HG03280 (cell line): ENCODE data around the gene TNFRSF18.

Source experiments
- ATAC-seq: cut with Tn5 transposase; IDR thresholded peaks from one replicate; pipeline ENCODE4 v1.9.1; 2021; ENCODE audit warnings: mild to moderate bottlenecking, moderate library complexity; ENCODE audit not compliant: unreplicated experiment

TNFRSF18 gene

DNA sequence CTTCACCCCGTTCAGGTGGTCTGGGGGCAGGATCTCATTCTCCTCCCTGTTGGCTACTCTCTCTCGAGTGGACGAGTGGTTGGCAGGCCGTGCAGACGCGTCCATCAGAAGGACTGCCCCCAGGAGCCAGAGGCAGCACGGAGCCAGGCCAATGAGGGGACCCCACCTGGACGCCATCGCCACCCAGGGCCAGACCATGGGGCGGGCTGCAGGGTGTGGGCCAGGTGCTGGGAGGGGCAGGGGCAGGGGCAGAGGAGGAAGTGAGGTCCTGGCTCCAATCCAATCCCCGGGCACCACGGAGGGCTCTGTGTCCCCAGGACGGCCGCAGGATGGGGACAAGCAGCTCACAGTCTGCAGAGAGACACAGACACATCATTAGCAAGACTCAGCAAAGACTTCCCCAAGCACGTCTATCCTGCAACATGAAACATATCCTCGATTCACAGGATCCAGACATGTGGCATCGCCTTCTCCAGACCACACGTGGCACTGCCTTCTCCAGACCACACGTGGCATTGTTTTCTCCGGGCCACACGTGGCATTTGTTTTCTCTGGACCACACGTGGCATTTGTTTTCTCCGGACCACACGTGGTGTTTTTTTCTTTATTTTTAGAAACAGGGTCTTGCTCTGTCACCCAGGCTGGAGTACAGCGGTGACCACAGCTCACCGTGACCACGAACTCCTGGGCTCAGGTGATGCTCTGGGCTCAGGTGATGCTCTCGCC lies 22.4 kb upstream of the TNFRSF18 start:
- ATAC-seq, result no peak

DNA sequence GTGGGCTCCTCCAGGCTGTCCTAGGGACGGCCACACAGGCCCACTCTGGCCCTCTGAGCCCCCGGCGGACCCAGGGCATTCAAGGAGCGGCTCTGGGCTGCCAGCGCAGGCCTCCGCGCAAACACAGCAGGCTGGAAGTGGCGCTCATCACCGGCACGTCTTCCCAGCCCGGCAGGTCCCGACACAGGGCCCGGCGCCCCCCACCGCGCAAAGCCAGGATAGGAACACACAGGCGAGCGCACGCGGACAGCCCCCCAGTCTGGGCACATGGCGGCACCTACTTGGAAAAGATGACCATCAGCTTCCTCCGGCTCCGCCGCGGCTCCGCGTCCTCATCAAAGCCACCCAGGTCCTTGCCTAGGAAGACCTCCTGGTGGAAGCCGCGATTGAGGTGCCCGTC lies 21.8 kb upstream of the TNFRSF18 start:
- no peak for ATAC-seq

DNA sequence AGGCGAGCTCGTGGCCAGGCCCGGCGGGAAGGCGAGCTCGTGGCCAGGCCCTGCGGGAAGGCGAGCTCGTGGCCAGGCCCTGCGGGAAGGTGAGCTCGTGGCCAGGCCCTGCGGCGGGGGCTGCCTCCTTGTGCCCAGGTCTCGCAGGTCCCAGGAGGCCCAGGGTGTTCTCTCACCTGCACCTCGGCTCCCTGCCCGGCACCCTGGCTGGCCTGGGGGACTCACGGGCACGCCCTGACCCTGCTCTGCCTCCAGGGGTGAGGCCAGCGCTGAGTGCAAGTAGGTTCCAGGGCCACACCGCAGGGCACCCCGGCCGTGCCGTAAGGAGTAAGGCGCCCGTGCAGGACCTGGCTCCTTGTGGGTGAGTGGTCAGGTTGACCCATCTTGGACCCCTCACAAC lies 21.0 kb upstream of the TNFRSF18 start:
- no peak for ATAC-seq

DNA sequence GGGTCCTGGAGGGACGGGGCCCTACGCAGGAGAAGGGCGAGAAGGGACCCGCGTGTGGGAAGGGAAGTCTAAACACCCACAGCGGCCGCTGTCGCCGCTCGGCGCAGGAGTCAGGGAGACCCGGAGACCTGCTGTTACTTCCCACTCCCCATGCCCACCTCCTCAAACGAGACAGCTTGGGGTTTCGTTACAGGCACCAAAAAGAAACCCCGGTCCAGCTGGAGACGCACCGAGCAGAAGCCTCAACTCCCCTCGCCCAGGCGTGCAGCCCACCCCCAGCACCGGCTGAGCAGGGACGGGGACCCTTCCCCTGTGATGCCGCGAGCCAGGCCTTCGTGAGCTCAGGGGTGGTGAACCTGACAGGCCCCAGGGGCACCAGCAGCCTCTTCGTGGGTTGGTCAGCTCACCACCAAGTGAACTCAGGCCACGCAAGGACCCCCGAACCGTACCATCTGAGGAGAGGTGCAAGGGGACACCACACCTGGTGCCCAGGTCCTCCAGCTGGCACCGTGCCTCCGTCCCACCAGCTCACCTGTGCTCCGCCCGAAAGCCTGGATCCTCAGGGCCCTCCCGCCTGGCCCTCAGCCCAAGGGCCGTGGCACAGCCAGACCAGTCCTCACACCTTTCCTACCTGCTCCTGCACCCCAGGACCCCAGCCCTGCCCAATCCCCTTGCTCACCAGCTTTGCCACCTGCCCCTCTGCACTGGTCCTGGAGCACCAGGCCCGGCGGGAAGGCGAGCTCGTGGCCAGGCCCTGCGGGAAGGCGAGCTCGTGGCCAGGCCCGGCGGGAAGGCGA lies 20.4 kb upstream of the TNFRSF18 start:
- no peak for ATAC-seq

DNA sequence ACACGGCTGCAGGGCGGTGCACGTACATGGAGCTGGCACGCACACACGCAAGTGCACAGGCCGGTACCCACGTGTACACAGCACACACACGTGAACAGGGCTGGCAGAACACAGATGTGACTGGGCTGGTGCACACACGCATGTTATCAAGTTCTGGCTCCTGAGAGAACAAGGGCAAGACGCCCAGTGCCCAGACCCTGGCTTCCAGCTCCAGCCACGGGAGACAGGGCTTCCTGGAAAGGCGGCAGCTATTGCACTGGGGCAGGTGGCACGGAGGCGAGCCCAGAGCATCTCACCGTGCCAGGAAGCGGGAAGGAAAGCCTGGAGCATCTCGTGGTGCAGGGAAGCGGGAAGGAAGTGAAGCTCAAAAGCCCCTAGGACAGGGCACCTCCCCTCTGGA lies 19.5 kb upstream of the TNFRSF18 start:
- no peak for ATAC-seq

DNA sequence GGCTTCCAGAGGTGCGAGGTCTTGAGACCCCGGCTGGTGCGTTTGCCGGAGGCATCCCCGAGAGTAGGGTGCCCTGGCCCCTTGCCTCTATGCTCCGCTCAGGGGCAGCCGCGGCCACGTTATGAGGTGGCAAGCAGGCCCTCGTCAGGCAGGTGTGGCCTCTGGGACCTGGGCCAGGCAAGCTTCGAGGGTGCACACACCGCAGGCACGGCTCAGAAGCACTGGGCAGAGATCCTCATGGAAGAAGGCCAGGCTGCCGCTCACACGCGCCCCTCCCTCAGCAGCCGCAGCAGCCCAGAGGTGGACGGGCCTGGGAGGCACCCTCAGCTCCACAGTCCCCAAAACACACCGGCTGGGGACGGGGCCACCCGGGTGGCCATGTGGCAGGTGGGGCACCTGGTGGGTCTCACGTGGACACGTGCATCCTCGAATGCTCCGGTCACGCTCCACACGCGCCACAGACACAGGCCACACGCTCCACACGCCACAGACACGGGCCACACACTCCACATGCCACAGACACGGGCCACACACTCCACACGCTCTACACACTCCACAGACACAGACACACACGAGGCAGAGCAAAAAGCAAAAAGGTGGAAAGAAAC lies 18.9 kb upstream of the TNFRSF18 start:
- ATAC-seq, result no peak

- ATAC-seq, result no peak
These were observed 17.5 kb upstream of the TNFRSF18 start for GRCh38 chr1:1223891-1224290.

DNA sequence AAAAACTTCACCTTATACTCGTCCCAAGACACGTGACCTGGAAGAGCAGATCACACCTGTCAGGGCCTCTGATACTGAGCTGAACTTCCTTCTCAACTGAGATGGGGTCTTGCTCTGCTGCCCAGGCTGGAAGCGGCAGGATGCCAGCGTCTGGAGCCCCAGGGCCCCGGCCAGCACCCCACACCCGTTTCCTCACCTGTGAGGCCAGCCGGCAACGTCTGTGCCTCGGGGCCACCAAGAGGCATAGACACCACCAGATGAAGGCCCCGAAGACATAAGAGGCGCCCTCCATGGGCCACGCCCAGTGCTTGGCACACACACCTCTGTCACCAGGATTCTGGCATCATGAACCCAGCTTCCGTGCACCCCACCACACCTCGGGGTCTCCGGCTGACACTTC lies 16.9 kb upstream of the TNFRSF18 start:
- ATAC-seq, result no peak

- ATAC-seq, result no peak
These were observed 16.3 kb upstream of the TNFRSF18 start for GRCh38 chr1:1222575-1223225.

DNA sequence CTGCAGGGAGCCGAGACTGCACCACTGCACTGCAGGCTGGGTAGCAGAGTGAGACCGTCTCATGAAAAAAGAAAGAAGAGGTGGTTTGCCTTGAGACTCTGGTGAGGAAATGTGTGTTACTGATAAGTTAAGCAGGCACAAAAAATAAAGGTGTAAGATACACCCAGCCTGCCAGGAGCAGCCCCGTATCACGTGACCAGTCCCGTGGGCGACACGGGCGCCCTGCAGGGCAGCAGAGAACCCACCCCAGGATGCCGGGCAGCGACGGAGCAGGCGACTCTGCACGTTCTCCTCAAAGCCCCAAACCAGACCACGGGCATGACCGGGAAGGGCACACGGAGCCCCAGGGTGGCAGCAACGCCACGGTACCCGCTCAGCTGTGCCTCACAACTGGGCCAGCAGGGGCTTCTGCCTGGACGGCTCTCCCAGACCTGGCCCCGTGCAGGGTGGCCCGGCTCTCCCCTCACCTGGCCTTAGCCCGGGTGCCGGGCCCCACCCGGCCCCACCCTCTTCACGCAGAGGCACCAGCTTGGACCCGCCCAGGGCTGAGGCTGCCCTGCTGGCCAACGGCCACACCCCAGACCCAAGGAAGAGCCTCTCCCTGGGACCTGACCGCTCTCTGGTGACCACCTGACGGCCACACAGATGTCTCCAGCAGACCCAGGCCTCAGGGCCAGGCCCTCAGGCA lies 15.6 kb upstream of the TNFRSF18 start:
- ATAC-seq, result no peak

DNA sequence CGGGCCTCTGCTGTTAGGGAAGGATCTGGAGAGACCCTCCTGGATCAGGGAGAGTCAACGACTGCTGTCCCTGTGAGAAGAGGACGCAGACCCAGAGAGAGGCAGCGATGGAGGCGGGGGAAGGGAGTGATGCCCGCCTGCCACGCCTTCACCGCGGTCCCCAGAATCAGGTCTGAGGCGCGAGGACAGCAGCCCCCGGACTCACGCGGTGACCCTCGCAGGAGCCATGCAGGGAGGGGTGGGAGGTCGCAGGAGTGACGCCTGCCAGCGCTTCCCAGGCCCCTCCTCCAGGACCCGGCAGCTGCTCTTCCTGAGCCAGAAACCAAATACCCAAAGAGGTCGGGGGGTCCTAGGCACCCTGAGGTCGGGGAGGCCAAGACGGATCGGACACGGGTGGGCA lies 13.8 kb upstream of the TNFRSF18 start:
- no peak for ATAC-seq

GRCh38 chr1:1219341-1219740 lies 12.9 kb upstream of the TNFRSF18 start:
- no peak for ATAC-seq

DNA sequence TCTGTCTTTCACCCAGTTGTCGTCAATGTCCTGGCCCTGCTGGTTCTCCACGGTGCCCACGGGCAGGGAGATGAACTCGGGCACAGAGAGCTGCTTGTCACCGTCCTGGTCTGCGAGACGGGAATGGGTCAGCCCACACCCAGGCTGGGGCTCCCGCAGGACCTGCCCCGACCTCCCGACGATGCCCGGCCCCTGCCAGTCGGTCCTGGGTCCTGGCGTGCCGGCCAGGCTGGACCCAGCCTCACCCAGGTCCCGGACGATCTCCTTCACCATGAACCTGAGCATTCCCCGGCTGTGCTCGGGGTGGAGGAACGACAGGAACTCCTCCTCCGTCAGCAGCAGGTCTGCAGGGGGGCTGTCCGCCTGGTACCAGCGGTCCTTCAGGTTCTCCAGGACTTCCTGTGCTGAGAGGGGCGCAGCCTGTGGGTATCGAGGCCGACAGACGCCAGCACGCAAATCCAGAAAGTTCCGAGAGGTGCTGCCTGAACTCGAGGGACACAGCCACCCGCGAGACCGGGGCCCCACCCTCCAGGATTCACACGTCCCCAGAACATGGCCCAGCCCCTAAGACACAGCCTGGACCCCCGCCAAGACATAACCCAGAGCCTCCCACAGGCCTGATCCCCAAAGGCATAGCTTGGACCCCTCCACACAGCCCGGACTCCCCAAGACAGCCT lies 12.3 kb upstream of the TNFRSF18 start:
- ATAC-seq, result no peak

GRCh38 chr1:1217621-1218523 lies 11.5 kb upstream of the TNFRSF18 start:
- ATAC-seq, result no peak

GRCh38 chr1:1216770-1217620 lies 10.6 kb upstream of the TNFRSF18 start:
- no peak for ATAC-seq

DNA sequence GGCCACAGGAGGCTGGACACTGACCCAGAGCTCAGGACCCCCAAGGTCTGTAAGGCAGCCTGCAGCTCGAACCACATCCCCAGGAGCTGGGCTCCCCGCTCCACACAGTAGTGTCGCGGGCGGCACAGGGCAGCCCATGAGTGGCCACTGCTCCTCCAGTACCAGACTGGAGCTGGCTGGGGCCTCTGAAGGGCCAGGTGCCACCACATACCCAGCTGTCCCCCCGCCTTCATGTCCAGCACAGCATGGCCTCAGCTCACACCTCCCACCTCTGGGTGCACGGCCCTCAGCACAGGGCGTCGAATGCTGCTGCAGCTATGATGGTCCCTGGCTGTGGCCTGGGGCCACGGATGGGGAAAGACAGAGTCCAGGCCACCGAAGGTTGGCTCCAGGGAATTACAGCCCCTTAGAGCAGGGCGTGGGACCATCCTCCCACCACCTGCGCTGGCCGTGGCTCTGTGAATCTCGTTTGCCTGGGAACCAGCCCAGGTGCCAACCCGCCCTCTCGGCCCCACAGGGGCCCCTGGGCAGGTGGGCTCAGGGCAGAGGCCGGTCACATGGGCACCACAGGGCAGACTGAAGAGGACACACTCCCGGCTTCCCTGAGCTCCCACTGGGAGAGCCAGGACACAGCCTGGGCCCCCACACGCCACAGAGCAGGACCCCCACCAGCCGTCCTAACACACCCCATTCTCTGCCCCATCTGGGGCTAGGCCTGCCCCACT lies 9.7 kb upstream of the TNFRSF18 start:
- ATAC-seq, result no peak

GRCh38 chr1:1215080-1215676 lies 8.8 kb upstream of the TNFRSF18 start:
- no peak for ATAC-seq
